8988T (cell line): Measurements from ENCODE around the gene ACSS1.

Source experiments
- DNase-seq: peaks from one replicate; pipeline ENCODE4 v3.0.0; 2011

The ACSS1 gene

GRCh38 chr20:25058847-25059810 is 1.2 kb upstream of the ACSS1 start:
- DNase-seq, result no peak

DNA sequence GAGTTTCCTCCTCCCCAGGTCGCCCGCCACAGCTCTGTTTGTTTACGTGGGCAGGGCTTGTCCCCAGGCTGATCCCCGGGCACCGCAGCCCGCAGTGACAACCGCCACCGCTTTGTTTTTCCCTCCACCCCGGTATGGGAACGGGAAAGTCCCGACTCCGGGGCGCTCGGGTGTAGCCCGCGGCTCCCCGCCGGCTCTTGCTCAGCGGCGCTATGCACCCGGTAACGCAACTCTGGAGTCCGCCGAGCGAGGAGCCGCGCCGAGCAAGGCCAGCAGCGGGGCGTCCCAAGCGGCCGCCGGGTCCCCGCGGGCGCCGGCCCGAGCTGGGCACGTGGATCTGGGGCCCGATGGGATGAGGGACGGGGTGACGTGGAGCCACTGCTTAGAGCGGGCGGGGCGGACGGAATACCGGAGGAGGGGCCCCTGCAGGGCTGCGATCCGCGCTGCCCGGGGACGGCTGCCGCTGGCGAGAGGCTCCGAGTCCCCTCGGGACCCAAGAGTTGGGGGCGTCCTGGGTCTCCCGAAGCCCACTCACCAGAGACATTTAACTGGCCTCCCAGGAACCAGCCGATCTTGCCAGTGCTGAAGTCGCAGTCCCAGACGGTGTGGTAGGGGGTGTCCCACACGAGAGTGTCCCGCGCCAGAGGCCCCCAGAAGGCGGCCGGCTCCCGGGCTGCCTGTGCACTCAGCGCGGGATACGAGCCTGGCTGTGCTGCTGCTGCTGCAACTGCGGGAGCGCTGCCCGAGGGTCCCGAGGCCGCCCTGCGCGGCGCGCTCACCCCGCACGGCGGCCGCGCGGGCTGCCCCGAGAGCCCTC is 497 bp downstream of the ACSS1 start:
- peak; percentile 82 for DNase-seq

GRCh38 chr20:25056690-25057233 is 1.2 kb downstream of the ACSS1 start:
- no peak for DNase-seq

DNA sequence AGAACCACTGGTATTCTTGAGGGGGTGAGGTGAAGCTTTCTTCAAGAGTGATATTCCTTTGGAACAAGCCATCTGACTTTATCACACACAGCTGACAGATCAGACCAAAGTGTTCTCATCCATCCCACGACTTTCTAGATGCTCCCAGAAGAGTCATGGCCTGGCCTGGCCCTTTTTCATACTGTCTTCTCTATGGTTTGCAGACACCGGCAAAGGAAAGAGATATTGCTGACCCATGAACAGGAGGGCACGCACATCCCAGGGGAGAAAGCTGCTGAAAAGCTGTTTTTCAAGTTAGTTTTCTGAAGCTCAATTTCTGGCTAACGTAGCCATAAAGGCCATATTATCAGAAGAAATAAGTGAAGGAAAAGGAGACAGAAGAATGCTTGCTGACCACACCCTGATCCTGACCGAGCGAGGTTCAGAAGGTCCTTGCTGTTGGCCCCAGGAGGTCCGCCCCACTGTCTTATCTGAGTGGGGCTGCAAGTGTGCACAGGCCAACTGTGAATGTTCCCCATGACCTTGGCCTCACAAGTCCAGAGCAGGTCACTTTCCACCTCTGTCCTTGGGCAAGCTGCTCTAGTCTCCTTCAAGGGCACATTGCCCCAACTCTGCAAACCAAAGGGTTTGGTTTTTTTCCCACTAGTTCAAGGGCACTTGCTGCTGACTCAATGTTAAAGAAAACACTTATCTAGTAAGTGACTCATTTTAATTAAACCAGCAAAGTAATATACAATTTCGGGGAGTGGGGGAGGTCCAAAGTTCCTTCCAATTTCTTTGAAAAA is 2.0 kb downstream of the ACSS1 start:
- DNase-seq, result no peak

- DNase-seq, result no peak
These were observed 2.8 kb downstream of the ACSS1 start for GRCh38 chr20:25054995-25055629.

DNA sequence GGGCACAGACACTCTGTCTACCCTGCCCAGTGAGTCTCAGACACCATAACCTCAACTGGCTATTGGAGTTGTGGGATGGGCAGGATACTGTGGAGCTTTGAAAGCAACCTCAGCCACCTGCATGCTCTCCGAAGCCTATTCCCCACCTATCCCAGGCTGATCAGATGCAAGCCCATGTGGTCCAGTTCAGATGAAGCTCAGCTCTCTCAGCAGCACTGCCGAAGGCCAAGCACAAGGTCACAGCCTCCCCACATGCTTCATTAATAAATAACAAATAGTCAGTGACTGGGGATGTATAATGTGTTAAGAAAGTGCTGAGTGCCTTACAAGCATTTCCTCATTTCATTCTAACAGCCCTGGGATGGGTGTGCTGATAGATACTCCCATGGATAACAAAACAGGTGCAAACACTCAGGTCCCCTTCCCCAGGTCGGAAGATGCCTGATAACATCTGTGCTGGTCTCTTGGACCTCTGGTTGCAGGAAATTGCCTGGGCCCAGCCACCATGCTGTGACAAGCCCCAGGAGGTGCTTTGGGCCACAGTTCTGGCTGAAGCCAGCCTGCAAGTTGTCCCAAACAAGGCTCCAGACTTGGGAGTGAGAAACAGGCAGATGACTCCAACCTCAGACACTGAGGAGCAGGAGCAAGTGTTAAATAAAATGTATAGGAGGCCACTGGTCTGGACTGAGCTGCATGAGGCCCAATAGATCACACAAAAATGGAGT is 3.7 kb downstream of the ACSS1 start:
- no peak for DNase-seq

- no peak for DNase-seq
These were observed 4.5 kb downstream of the ACSS1 start for GRCh38 chr20:25053255-25054031.

GRCh38 chr20:25052255-25053194 is 5.4 kb downstream of the ACSS1 start:
- no peak for DNase-seq

DNA sequence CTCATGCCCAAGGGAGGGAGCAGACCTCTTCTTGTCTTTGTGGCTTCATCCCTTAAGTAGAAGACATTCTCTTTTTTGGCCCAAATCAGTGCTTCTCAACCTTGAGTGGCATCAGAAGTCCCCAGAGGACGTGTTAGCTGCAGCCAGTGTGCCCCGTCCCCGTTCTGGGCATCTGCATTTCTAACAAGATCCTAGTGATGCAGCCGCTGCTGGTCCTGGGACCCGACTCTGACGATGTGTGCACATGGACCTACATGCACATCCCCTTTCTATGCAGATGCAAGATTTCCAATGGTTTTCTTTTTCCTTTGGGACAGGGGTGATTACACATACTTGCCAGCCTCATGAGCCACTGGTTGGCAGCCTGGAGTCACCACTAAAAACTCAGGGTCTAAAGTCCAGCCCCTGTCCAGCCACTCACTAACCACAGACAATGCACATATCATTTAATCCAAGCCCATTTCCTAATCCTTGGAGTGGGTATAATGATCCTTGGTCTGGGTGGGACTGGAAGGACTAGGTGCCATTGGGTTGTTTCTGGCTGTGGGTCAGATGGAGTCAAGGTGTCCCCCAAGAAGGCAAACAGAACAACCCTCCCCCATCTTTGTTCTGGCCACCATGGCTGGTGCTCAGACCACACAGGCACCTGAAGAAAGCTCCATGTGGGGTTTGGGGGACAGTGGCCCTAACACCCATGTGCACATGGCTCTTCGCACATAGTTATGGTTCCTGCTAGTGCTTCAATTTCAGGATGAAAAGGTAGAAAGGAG is 6.4 kb downstream of the ACSS1 start:
- no peak for DNase-seq

GRCh38 chr20:25050501-25051350 is 7.2 kb downstream of the ACSS1 start:
- DNase-seq, result no peak

DNA sequence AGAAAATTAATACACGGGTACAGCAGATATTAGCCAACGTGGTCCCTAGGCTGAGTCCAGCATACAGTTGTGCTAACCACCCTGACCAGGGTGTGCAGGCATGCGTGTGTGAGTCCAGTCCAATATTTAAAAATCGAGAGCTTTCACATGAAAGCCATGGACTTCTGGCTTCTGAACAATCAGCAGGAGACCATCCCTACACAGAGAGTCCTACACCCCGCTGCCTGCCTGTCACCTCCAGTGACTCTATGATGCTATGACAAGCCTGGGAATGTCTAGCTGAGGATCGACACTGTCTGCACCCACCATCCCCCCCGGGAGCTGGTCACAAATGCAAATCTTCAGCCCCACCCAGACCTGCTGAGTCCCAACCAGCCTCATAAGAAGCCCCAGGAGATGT is 7.9 kb downstream of the ACSS1 start:
- no peak for DNase-seq

GRCh38 chr20:25049261-25050060 is 8.5 kb downstream of the ACSS1 start:
- DNase-seq, result no peak

DNA sequence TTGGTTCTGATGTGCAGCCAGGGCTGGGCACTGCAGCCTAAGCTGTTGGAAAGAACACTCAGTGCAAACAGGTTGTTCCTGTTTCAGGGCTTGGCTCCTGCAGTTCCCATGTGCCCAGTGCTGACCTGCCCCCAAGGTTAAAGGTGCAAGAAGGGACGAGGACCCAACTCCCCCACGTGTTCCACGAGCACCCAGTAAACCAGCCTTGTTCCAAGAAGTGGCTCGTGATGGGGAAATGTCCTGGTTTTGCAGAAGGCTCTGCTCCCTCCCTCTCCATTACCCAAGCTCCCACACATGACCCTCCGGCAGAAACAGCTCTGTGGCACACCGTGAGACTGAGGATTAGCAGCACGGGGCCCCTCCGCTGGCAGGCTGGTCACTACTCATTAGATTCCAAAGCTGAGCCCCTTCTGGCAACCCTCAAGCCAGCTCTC is 9.4 kb downstream of the ACSS1 start:
- DNase-seq, result no peak

- DNase-seq, result no peak
These were observed 10.2 kb downstream of the ACSS1 start for GRCh38 chr20:25047766-25048165.

DNA sequence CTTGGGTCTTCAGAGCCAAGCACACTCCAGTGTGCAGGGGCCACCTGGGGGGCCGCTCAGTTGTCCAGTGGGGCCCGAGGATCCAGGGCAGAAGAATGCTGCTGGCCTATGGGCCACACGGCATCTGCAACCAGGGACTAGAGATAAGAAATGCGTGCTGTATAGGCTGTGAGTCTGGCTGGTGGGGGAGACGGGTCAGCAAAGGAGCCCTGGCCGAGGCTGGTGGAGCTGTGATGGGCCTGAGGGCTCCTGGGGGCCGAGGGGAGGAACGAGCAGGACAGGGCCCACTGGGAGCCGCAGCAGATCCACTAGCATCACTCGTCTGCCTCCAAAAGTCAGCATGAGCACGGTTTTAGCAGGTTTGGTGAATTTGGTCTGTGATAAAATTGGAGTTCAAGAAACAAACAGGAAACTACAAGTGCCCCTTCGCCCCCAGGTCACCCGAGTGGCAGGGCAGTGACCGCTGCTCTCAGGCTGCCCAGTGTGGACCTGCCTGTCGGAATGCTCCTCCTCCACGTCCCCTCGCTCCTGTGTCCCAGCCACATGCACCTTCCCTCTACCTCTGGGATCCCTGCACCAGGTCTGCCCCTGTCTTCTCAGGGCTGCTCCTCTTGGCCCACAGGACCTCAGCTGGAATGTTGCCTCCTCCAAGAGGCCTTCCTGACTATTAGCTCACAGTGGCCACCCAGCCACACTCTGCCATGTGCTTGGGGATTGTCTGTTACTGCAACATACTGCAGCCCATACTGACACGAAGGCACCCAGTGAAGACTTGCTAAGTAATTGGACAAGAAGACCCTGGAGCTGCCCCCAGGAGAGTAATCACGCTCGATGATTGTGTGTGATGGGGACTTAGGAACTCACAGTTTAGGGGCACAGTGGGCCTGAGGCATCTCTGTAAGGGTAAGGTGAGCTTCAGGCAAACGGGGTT is 10.9 kb downstream of the ACSS1 start:
- DNase-seq, result no peak
